ENCODE measurements around the gene ERAP2.
"Not testable (repeated sequence)": the region's sequence is repeated elsewhere in the genome, so short reads cannot be mapped to it uniquely, and the experiment has no call there.

Gene ERAP2

GRCh38 chr5:96901384-96901783 lies 25.1 kb downstream of the ERAP2 start:
- DNase-seq = no peak

GRCh38 chr5:96901841-96902240 lies 25.5 kb downstream of the ERAP2 start:
- no peak for DNase-seq

GRCh38 chr5:96902876-96903275 lies 26.6 kb downstream of the ERAP2 start:
- DNase-seq = no peak

GRCh38 chr5:96903300-96903699 lies 27.0 kb downstream of the ERAP2 start:
- DNase-seq = no peak

GRCh38 chr5:96904054-96904931 lies 28.0 kb downstream of the ERAP2 start:
- DNase-seq = no peak

- DNase-seq = no peak
Measured at GRCh38 chr5:96905864-96906263, 29.6 kb downstream of the ERAP2 start.

GRCh38 chr5:96909003-96909402 lies 32.7 kb downstream of the ERAP2 start:
- no peak for DNase-seq

- DNase-seq = no peak
Measured at GRCh38 chr5:96909435-96909834, 33.1 kb downstream of the ERAP2 start.

GRCh38 chr5:96911139-96911538 lies 34.8 kb downstream of the ERAP2 start:
- no peak for DNase-seq

- DNase-seq = no peak
Measured at GRCh38 chr5:96913233-96913632, 36.9 kb downstream of the ERAP2 start.

GRCh38 chr5:96919754-96920197 lies 43.5 kb downstream of the ERAP2 start:
- DNase-seq = no peak

- no peak for DNase-seq
Measured at GRCh38 chr5:96920744-96921355, 44.5 kb downstream of the ERAP2 start.

- DNase-seq = no peak
Measured at GRCh38 chr5:96922499-96923244, 46.4 kb downstream of the ERAP2 start.

- no peak for DNase-seq
Measured at GRCh38 chr5:96924016-96924443, 47.7 kb downstream of the ERAP2 start.

GRCh38 chr5:96926276-96926675 lies 50.0 kb downstream of the ERAP2 start:
- no peak for DNase-seq

GRCh38 chr5:96927008-96927407 lies 50.7 kb downstream of the ERAP2 start:
- no peak for DNase-seq

GRCh38 chr5:96928931-96929708 lies 52.8 kb downstream of the ERAP2 start:
- DNase-seq = no peak

GRCh38 chr5:96930058-96930457 lies 53.8 kb downstream of the ERAP2 start:
- no peak for DNase-seq

- no peak for DNase-seq
Measured at GRCh38 chr5:96930589-96930988, 54.3 kb downstream of the ERAP2 start.

GRCh38 chr5:96931037-96931436 lies 54.7 kb downstream of the ERAP2 start:
- not testable (repeated sequence) for DNase-seq

GRCh38 chr5:96931605-96932004 lies 55.3 kb downstream of the ERAP2 start:
- DNase-seq = no peak

GRCh38 chr5:96932026-96932425 lies 55.7 kb downstream of the ERAP2 start:
- DNase-seq = no peak

All from NCI-H2171 (cell line).